IMR-90 (cell line): Measurements from ENCODE around the gene OTOR.

Experiments
- POLR2A ChIP-seq: IDR thresholded peaks from 2 replicates; pipeline ENCODE4 v1.6.1; 2012; ENCODE audit warnings: mild to moderate bottlenecking, low read depth, low read length
- SMC3 ChIP-seq: fragments of 150-350 bp; IDR thresholded peaks from 2 replicates; pipeline ENCODE4 v1.6.1; 2016; ENCODE audit warnings: low read depth, mild to moderate bottlenecking, antibody characterized with exemption, low read length, moderate library complexity
- TF ChIP-seq, protein P1 (sequence below): fragments of 150-350 bp; IDR thresholded peaks from 2 replicates; pipeline ENCODE4 v1.6.1; 2016; ENCODE audit warnings: low read depth, mild to moderate bottlenecking, low read length, moderate library complexity, borderline replicate concordance
- TF ChIP-seq, protein P2 (sequence below): conservative IDR thresholded peaks from 2 replicates; pipeline ENCODE4 v1.5.1; 2012; ENCODE audit warnings: mild to moderate bottlenecking, low read depth, low read length, improper control_type of control experiment

DNA sequence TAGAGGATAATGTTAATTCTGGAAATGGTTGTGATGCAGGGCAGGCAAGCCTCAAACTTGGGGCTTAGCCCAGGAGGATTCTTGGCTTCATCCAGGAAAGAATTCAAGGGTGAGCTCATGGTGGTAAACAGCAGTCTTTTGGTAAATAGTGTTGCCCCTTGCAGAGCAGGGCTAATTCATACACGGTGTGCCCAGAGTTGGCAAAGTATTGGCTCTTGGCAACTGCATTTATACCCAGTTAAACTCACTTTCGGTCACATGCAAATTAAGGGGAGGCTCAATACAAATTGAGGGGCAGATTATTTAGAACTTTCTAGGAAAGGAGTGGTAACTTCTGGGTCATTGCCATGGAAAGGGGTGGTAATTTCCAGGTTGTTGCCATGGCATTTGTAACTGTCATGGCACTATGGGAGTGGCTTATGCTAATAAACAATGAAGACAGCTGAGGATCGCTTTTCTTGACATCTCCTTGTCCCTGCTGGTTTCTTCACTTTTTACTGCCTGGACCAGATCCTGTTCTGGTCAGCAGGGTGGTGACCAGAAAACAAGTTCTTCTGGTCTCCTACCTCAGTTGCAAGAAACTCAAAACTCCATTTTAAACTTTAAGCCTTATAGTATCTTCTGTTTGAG lies 3.9 kb upstream of the OTOR start:
- TF ChIP-seq, protein P1, sequence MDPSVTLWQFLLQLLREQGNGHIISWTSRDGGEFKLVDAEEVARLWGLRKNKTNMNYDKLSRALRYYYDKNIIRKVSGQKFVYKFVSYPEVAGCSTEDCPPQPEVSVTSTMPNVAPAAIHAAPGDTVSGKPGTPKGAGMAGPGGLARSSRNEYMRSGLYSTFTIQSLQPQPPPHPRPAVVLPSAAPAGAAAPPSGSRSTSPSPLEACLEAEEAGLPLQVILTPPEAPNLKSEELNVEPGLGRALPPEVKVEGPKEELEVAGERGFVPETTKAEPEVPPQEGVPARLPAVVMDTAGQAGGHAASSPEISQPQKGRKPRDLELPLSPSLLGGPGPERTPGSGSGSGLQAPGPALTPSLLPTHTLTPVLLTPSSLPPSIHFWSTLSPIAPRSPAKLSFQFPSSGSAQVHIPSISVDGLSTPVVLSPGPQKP, result no peak
- no peak for TF ChIP-seq SMC3
- TF ChIP-seq, protein P2, sequence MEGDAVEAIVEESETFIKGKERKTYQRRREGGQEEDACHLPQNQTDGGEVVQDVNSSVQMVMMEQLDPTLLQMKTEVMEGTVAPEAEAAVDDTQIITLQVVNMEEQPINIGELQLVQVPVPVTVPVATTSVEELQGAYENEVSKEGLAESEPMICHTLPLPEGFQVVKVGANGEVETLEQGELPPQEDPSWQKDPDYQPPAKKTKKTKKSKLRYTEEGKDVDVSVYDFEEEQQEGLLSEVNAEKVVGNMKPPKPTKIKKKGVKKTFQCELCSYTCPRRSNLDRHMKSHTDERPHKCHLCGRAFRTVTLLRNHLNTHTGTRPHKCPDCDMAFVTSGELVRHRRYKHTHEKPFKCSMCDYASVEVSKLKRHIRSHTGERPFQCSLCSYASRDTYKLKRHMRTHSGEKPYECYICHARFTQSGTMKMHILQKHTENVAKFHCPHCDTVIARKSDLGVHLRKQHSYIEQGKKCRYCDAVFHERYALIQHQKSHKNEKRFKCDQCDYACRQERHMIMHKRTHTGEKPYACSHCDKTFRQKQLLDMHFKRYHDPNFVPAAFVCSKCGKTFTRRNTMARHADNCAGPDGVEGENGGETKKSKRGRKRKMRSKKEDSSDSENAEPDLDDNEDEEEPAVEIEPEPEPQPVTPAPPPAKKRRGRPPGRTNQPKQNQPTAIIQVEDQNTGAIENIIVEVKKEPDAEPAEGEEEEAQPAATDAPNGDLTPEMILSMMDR, result no peak
- no peak for TF ChIP-seq POLR2A
